Mesenchymal stem cell (in vitro differentiated cells and primary cell): ENCODE results near the gene TTYH1.
A peak's percentile ranks its signal among the peaks of the same experiment; 100 is the strongest.

Source experiments
- DNase-seq: peaks from one replicate; pipeline ENCODE4 v3.0.0-alpha.2; 2013
- H2AFZ ChIP-seq: one replicate; pipeline ENCODE4 v1.6.1; 2013; ENCODE audit warnings: low read depth, mild to moderate bottlenecking, control low read depth, inconsistent platforms, low read length, moderate library complexity
- H2AK5ac ChIP-seq: 2 replicates; pipeline ENCODE4 v1.6.1; 2013; ENCODE audit warnings: low read length, moderate library complexity, mild to moderate bottlenecking, inconsistent platforms; ENCODE audit not compliant: severe bottlenecking
- H2BK120ac ChIP-seq: one replicate; pipeline ENCODE4 v1.6.1; 2013; ENCODE audit warnings: low read depth, mild to moderate bottlenecking, inconsistent platforms, low read length, moderate library complexity
- H2BK12ac ChIP-seq, 2 experiments: one replicate each; pipeline ENCODE4 v1.6.1; 2013; ENCODE audit warnings: inconsistent platforms in 2 of 2, low read length in 2 of 2, mild to moderate bottlenecking in 2 of 2, moderate library complexity in 2 of 2, control low read depth in 1 of 2
- H2BK15ac ChIP-seq: one replicate; pipeline ENCODE4 v1.6.1; 2013; ENCODE audit warnings: mild to moderate bottlenecking, low read depth, inconsistent platforms; ENCODE audit not compliant: poor library complexity, severe bottlenecking
- H2BK5ac ChIP-seq: 2 replicates; pipeline ENCODE4 v1.6.1; 2013; ENCODE audit warnings: low read depth, mild to moderate bottlenecking, low read length, control low read depth, inconsistent platforms; ENCODE audit not compliant: poor library complexity, severe bottlenecking
- H3K14ac ChIP-seq, 2 experiments: one replicate each; pipeline ENCODE4 v1.6.1; 2013; ENCODE audit warnings: inconsistent platforms in 2 of 2, low read length in 2 of 2, control low read depth in 1 of 2, mild to moderate bottlenecking in 1 of 2, moderate library complexity in 1 of 2
- H3K18ac ChIP-seq, 2 experiments: one replicate each; pipeline ENCODE4 v1.6.1; 2013; ENCODE audit warnings: inconsistent platforms in 2 of 2, low read length in 2 of 2, control low read depth in 1 of 2, low read depth in 1 of 2, mild to moderate bottlenecking in 1 of 2
- H3K23ac ChIP-seq, 2 experiments: one replicate each; pipeline ENCODE4 v1.6.1; 2013; ENCODE audit warnings: inconsistent platforms in 2 of 2, low read length in 2 of 2, mild to moderate bottlenecking in 2 of 2, moderate library complexity in 2 of 2, control low read depth in 1 of 2
- H3K27ac ChIP-seq: 2 replicates; pipeline ENCODE4 v1.5.1; 2013; ENCODE audit warnings: mild to moderate bottlenecking, moderate library complexity, low read length, control low read depth, inconsistent platforms; ENCODE audit not compliant: poor library complexity, severe bottlenecking
- H3K27me3 ChIP-seq, 2 experiments: 2 replicates each; pipeline versions ENCODE4 v1.6.1 to v1.7.0; 2013; ENCODE audit warnings: low read length in 2 of 2, mild to moderate bottlenecking in 2 of 2, moderate library complexity in 2 of 2, control low read depth in 1 of 2, inconsistent platforms in 1 of 2; ENCODE audit not compliant: control insufficient read depth in 1 of 2, insufficient read depth in 1 of 2
- H3K36me3 ChIP-seq, 2 experiments: 2 replicates each; pipeline versions ENCODE4 v1.6.1 to v1.7.0; 2013; ENCODE audit warnings: low read length in 2 of 2, control low read depth in 1 of 2, inconsistent platforms in 1 of 2, low read depth in 1 of 2, mild to moderate bottlenecking in 1 of 2; ENCODE audit not compliant: insufficient read depth in 2 of 2, control insufficient read depth in 1 of 2
- H3K4ac ChIP-seq, 2 experiments: one replicate each; pipeline ENCODE4 v1.6.1; 2013; ENCODE audit warnings: inconsistent platforms in 2 of 2, low read length in 2 of 2, mild to moderate bottlenecking in 2 of 2, moderate library complexity in 2 of 2, control low read depth in 1 of 2, low read depth in 1 of 2
- H3K4me1 ChIP-seq: 2 replicates; pipeline ENCODE4 v1.6.1; 2013; ENCODE audit warnings: low read depth, low read length, control low read depth; ENCODE audit not compliant: control insufficient read depth, insufficient read depth
- H3K4me2 ChIP-seq: 2 replicates; pipeline ENCODE4 v1.6.1; 2013; ENCODE audit warnings: low read length, mild to moderate bottlenecking, inconsistent platforms; ENCODE audit not compliant: poor library complexity, severe bottlenecking
- H3K4me3 ChIP-seq, 2 experiments: 2 replicates each; pipeline versions ENCODE4 v1.5.1 to v1.7.0; 2013; ENCODE audit warnings: low read length in 2 of 2, mild to moderate bottlenecking in 2 of 2, control low read depth in 1 of 2, low read depth in 1 of 2; ENCODE audit not compliant: insufficient read depth in 1 of 2
- H3K79me1 ChIP-seq: replicated peaks from 2 replicates; pipeline ENCODE4 v1.6.1; 2013; ENCODE audit warnings: mild to moderate bottlenecking, control low read depth, low read length, inconsistent platforms; ENCODE audit not compliant: poor library complexity, severe bottlenecking
- H3K9ac ChIP-seq: 2 replicates; pipeline ENCODE4 v1.7.0; 2013; ENCODE audit warnings: mild to moderate bottlenecking, low read length, moderate library complexity
- H3K9me3 ChIP-seq: 2 replicates; pipeline ENCODE4 v1.7.0; 2013; ENCODE audit warnings: mild to moderate bottlenecking, low read length; ENCODE audit not compliant: control insufficient read depth
- H4K8ac ChIP-seq: one replicate; pipeline ENCODE4 v1.6.1; 2013; ENCODE audit warnings: inconsistent platforms, mild to moderate bottlenecking, low read length, moderate library complexity
- H4K91ac ChIP-seq: one replicate; pipeline ENCODE4 v1.6.1; 2013; ENCODE audit warnings: mild to moderate bottlenecking, low read length, inconsistent platforms
- WGBS: methylation state at CpG from one replicate; pipeline ENCODE4 v1.1.7; 2013; ENCODE audit warnings: mixed read lengths; 5-methylcytosine and 5-hydroxymethylcytosine counted together

TTYH1 gene

DNA sequence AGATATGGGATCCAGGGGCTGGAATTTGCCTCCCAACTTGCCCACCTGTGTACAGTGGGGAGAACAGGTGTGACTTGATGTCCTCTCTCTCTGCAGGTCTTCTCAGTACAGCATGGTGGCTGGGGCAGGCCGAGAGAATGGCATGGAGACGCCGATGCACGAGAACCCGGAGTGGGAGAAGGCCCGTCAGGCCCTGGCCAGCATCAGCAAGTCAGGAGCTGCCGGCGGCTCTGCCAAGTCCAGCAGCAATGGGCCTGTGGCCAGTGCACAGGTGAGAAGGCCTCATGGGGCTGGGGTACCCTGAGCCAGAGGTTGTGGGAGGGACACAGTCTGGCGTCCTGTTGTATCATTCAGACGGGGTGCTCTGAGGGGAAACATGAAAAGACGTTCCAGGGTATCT is 36.7 kb downstream of the TTYH1 start:
- H2BK15ac ChIP-seq = no peak overlapping the region
- peaks cover 29% of the 10 kb centered on the region for H3K79me1 ChIP-seq
- H2AFZ ChIP-seq = no peak overlapping the region
- no peaks in the 10 kb centered on the region for H3K27me3 ChIP-seq
- no peak overlapping the region for H3K4me3 ChIP-seq
- no peak overlapping the region for H3K23ac ChIP-seq
- H3K4me2 ChIP-seq = no peak overlapping the region
- H2BK12ac ChIP-seq = peak overlapping the region in 1 of 2 experiments; percentile 6
- no peak overlapping the region for H4K91ac ChIP-seq
- H3K4me1 ChIP-seq = peaks cover 19% of the 10 kb centered on the region
- no peak overlapping the region for H3K18ac ChIP-seq
- no peak overlapping the region for H2BK5ac ChIP-seq
- peak overlapping the region; percentile 7 for H3K27ac ChIP-seq
- no peak overlapping the region for H2AK5ac ChIP-seq
- H3K4ac ChIP-seq = no peak overlapping the region
- no peak overlapping the region for H2BK120ac ChIP-seq
- no peak overlapping the region for H3K14ac ChIP-seq
- H3K36me3 ChIP-seq = peaks cover 55 to 61% of the 10 kb centered on the region in 2 experiments
- DNase-seq = no peak
- WGBS = 98% methylated on average over 11 of the region's 11 CpGs
- no peaks in the 10 kb centered on the region for H3K9me3 ChIP-seq
- H3K9ac ChIP-seq = peak overlapping the region; percentile 100
- no peak overlapping the region for H4K8ac ChIP-seq

DNA sequence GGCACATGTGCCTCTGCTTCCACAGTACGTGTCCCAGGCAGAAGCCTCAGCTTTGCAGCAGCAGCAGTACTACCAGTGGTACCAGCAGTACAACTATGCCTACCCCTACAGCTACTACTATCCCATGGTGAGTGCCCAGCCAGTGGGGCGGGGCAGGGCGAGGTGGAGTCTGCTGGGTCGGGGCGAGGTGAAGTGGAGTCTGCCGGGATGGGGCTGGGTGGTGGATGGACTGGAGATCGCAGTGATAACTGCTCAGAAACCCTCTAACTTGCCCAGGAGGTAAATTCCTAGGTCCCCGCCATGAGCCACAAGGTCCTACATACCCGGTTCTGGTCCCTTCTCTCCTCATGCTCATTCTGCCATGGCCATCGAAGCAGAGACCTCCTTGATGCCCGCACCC is 37.4 kb downstream of the TTYH1 start:
- no peak overlapping the region for H4K91ac ChIP-seq
- H3K4me1 ChIP-seq = peaks cover 17% of the 10 kb centered on the region

DNA sequence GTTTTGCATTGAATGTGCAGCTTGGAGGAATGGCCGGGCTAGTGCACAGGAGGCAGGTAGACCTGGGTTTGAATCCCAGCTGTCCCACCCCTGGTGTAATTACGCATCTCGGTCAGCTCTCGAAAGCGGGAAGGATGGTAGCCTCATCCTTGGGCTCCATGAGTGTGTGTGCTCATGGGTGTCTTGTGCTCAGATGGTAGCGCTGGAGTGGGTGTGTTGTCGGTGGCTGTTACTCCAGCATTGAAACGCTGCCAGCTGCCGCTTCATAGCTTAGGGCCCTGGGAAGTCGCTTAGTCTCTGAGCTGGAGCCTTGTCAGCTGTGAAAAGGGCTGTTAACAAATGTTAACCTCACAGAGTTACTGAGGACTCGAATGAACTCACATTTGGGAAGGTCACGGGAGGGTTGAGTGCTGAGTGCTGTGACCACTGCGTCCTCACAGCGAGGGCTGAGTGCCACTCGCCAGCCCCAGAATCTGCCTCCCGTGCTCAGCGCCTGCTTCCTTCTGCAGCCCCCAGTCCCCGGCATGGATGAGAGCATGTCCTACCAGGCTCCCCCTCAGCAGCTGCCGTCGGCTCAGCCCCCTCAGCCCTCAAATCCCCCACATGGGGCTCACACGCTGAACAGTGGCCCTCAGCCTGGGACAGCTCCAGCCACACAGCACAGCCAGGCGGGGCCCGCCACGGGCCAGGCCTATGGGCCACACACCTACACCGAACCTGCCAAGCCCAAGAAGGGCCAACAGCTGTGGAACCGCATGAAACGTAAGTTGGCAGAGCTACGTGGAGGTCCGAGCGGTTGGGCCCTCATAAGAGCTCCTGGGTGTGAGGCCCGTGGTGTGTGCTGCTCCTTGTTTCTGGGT is 38.9 kb downstream of the TTYH1 start:
- Histone ChIP-seq H2AFZ (no peak overlapping the region), H3K27ac (no peak overlapping the region), H3K18ac (no peak overlapping the region), H3K4me2 (no peak overlapping the region), H3K14ac (no peak overlapping the region), H3K23ac (no peak overlapping the region), H3K79me1 (peaks cover 37% of the 10 kb centered on the region), H4K8ac (no peak overlapping the region), H3K36me3 (peaks cover 76 to 83% of the 10 kb centered on the region in 2 experiments), H2BK120ac (no peak overlapping the region), H3K9me3 (no peaks in the 10 kb centered on the region), H2BK5ac (no peak overlapping the region), H2AK5ac (no peak overlapping the region), H3K27me3 (no peaks in the 10 kb centered on the region), H3K4me3 (no peak overlapping the region), H3K4ac (no peak overlapping the region), H2BK12ac (no peak overlapping the region), H4K91ac (no peak overlapping the region), H3K9ac (no peak overlapping the region), H3K4me1 (peaks cover 28% of the 10 kb centered on the region), H2BK15ac (no peak overlapping the region)
- DNase-seq = no peak
- 94% methylated on average over 31 of the region's 31 CpGs for WGBS

More for the DNA sequence above, 37.4 kb downstream of the TTYH1 start:
- WGBS = 98% methylated on average over 11 of the region's 11 CpGs
- no peak overlapping the region for H4K8ac ChIP-seq
- no peak overlapping the region for H2BK5ac ChIP-seq
- no peaks in the 10 kb centered on the region for H3K27me3 ChIP-seq
- H2BK120ac ChIP-seq = no peak overlapping the region
- H3K18ac ChIP-seq = no peak overlapping the region
- no peak overlapping the region for H2BK12ac ChIP-seq
- no peak overlapping the region for H3K4me3 ChIP-seq
- H3K27ac ChIP-seq = no peak overlapping the region
- H2BK15ac ChIP-seq = no peak overlapping the region
- DNase-seq = no peak
- H3K79me1 ChIP-seq = peaks cover 32% of the 10 kb centered on the region
- H3K14ac ChIP-seq = no peak overlapping the region
- no peak overlapping the region for H3K4ac ChIP-seq
- H2AFZ ChIP-seq = no peak overlapping the region
- H3K9me3 ChIP-seq = no peaks in the 10 kb centered on the region
- H3K36me3 ChIP-seq = peaks cover 61 to 68% of the 10 kb centered on the region in 2 experiments
- no peak overlapping the region for H3K9ac ChIP-seq
- no peak overlapping the region for H2AK5ac ChIP-seq
- H3K23ac ChIP-seq = no peak overlapping the region
- H3K4me2 ChIP-seq = no peak overlapping the region

DNA sequence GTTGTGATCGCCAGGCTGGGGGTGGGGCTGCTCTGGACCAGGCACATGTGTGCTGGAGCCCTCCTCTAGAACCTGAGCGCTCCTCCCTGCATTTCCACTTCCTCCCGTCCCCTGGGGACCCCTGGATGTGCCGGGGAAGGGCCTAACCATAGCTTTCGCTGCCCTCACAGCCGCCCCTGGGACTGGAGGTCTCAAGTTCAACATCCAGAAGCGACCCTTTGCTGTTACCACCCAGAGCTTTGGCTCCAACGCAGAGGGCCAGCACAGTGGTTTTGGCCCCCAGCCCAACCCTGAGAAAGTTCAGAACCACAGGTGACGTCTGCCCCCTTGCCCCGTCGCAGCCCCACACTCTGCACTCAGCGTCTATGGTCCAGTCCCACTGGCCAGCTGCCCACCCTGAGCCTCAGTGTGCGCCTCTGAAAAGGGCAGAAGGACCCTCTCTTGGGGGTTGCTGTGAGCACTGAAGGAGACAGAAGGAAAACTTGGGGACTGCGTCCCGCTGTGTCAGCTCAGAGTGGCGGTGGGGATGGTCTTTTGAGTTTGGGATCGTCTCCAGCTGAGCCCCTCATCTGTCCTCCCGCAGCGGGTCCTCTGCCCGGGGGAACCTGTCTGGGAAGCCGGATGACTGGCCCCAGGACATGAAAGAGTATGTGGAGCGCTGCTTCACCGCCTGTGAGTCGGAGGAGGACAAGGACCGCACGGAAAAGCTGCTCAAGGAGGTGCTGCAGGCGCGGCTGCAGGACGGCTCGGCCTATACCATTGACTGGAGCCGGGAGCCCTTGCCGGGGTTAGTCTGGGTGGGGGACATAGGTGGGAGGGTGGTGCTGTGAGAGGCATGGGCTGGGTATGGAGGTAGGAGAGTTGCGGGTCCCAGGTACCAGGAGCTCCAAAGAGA is 39.8 kb downstream of the TTYH1 start:
- Histone ChIP-seq H3K23ac (no peak overlapping the region), H3K4ac (no peak overlapping the region), H3K18ac (no peak overlapping the region), H3K79me1 (peaks cover 37% of the 10 kb centered on the region), H4K91ac (no peak overlapping the region), H3K27me3 (no peaks in the 10 kb centered on the region), H3K27ac (no peak overlapping the region), H3K36me3 (peaks cover 85 to 92% of the 10 kb centered on the region in 2 experiments), H3K14ac (no peak overlapping the region), H3K4me1 (peaks cover 36% of the 10 kb centered on the region), H2BK5ac (no peak overlapping the region), H3K9me3 (no peaks in the 10 kb centered on the region), H3K4me2 (no peak overlapping the region), H4K8ac (no peak overlapping the region), H2BK12ac (no peak overlapping the region), H2AK5ac (no peak overlapping the region), H2BK15ac (no peak overlapping the region), H2AFZ (no peak overlapping the region), H3K4me3 (no peak overlapping the region), H3K9ac (no peak overlapping the region), H2BK120ac (no peak overlapping the region)
- 95% methylated on average over 33 of the region's 33 CpGs for WGBS
- no peak for DNase-seq
